HCT116 (cell line): ENCODE results near the gene FSD1. TPM values are rescaled to one million over a fixed set of nuclear protein-coding genes. Genes with fewer than 3 reads are reported as not detected.

Source experiments
- ATAC-seq: fragments of 200-7000 bp; cut with Tn5 transposase; 2 replicates; pipeline ENCODE4 v1.9.1; 2020; ENCODE audit warnings: mild to moderate bottlenecking, moderate library complexity
- BruUV-seq: library from RNA; stranded (reverse); fragments of 400-500 nt; replicated peaks from 2 replicates; lab custom pipeline; 2021; lab: Mats Ljungman, UMichigan
- CTCF ChIA-PET: fragments of 300-600 bp; sonication (Branson Sonifier 250); formaldehyde crosslinking; loops from one replicate; lab custom pipeline; 2021; ENCODE audit warnings: antibody characterized with exemption; lab: Charles Lee
- POLR2A ChIA-PET: fragments of 300-600, 350-600 bp; sonication (Branson Sonifier 250); formaldehyde crosslinking; loops from one replicate; lab custom pipeline; 2021; ENCODE audit warnings: antibody characterized with exemption; lab: Charles Lee
- RAD21 ChIA-PET, 2 experiments: fragments of 300-600 bp; sonication (Branson Sonifier 250); formaldehyde crosslinking; loops; one replicate each; lab custom pipeline; 2023; ENCODE audit warnings: low total read pairs in 2 of 2; ENCODE audit not compliant: uncharacterized antibody in 2 of 2, unreplicated experiment in 2 of 2, low non-redundant PET in 1 of 2; lab: Charles Lee
- DNase-seq: peaks from one replicate; pipeline ENCODE4 v3.0.0-alpha.2; 2010; ENCODE audit warnings: low read depth, low spot score
- H2AFZ ChIP-seq: fragments of 200-600 bp; shearing (Covaris generic), sonication (generic); 2 replicates; pipeline ENCODE4 v1.6.1; 2017; ENCODE audit warnings: low read depth, mixed run types, mixed read lengths, antibody characterized with exemption, low read length; ENCODE audit not compliant: poor library complexity, severe bottlenecking
- H3K27ac ChIP-seq: 2 replicates; pipeline ENCODE4 v1.5.1; 2012; ENCODE audit warnings: low read depth, low read length
- H3K27me3 ChIP-seq: fragments of 200-600 bp; sonication (generic); 2 replicates; pipeline ENCODE4 v1.6.1; 2016; ENCODE audit warnings: mixed run types, low read length, mixed read lengths; ENCODE audit not compliant: insufficient read depth
- H3K36me3 ChIP-seq, 2 experiments: fragments of 200-500 bp in 1 of 2; fragments of 200-600 bp in 1 of 2; sonication (Bioruptor generic) in 1 of 2; sonication (generic) in 1 of 2; 2 replicates each; pipeline versions ENCODE4 v1.5.1 to v1.6.1; 2014 to 2016; ENCODE audit warnings: low read length in 2 of 2, inconsistent platforms in 1 of 2, mixed read lengths in 1 of 2, mixed run types in 1 of 2; ENCODE audit not compliant: insufficient read depth in 2 of 2, control insufficient read depth in 1 of 2
- H3K4me1 ChIP-seq, 2 experiments: fragments of 200-600 bp in 1 of 2; sonication (generic) in 1 of 2; 2 replicates each; pipeline versions ENCODE4 v1.5.1 to v1.6.1; 2012 to 2017; ENCODE audit warnings: low read length in 2 of 2, inconsistent platforms in 1 of 2, mild to moderate bottlenecking in 1 of 2, mixed read lengths in 1 of 2, mixed run types in 1 of 2, moderate library complexity in 1 of 2; ENCODE audit not compliant: insufficient read depth in 2 of 2, control insufficient read depth in 1 of 2
- H3K4me2 ChIP-seq: fragments of 200-600 bp; sonication (generic); 2 replicates; pipeline ENCODE4 v1.6.1; 2017; ENCODE audit warnings: mixed run types, low read length, mixed read lengths
- H3K4me3 ChIP-seq, 2 experiments: fragments of 200-600 bp in 1 of 2; sonication (generic) in 1 of 2; replicated peaks in 1 of 2; 2 replicates each; pipeline ENCODE4 v1.5.1; 2011 to 2016; ENCODE audit warnings: low read length in 2 of 2, control low read depth in 1 of 2, low read depth in 1 of 2, mild to moderate bottlenecking in 1 of 2, mixed read lengths in 1 of 2, mixed run types in 1 of 2
- H3K79me2 ChIP-seq: fragments of 200-600 bp; sonication (generic); 2 replicates; pipeline ENCODE4 v1.6.1; 2017; ENCODE audit warnings: mild to moderate bottlenecking, mixed run types, low read length, moderate library complexity, mixed read lengths; ENCODE audit not compliant: insufficient read depth
- H3K9ac ChIP-seq: fragments of 200-600 bp; sonication (generic); 2 replicates; pipeline ENCODE4 v1.6.1; 2016; ENCODE audit warnings: low read length, mixed read lengths
- H3K9me2 ChIP-seq: fragments of 200-600 bp; sonication (generic), shearing (Covaris generic); 2 replicates; pipeline ENCODE4 v1.6.1; 2017; ENCODE audit warnings: mixed run types, mild to moderate bottlenecking, moderate library complexity; ENCODE audit not compliant: insufficient read depth
- H3K9me3 ChIP-seq, 2 experiments: fragments of 200-500 bp in 1 of 2; fragments of 200-600 bp in 1 of 2; sonication (Bioruptor generic) in 1 of 2; sonication (generic) in 1 of 2; 2 replicates each; pipeline ENCODE4 v1.6.1; 2014 to 2017; ENCODE audit warnings: low read length in 2 of 2, mixed read lengths in 2 of 2, inconsistent platforms in 1 of 2, low read depth in 1 of 2, mild to moderate bottlenecking in 1 of 2, mixed run types in 1 of 2, moderate library complexity in 1 of 2; ENCODE audit not compliant: control insufficient read depth in 1 of 2, insufficient read depth in 1 of 2
- H4K20me1 ChIP-seq: fragments of 200-600 bp; sonication (generic), shearing (Covaris generic); 2 replicates; pipeline ENCODE4 v1.6.1; 2017; ENCODE audit warnings: mixed run types, mild to moderate bottlenecking, moderate library complexity; ENCODE audit not compliant: insufficient read depth
- ATF3 ChIP-seq: IDR thresholded peaks from 2 replicates; pipeline ENCODE4 v1.6.1; 2012
- CEBPB ChIP-seq: IDR thresholded peaks from 2 replicates; pipeline ENCODE4 v1.6.1; 2012; ENCODE audit warnings: low read depth
- CTCF ChIP-seq, 3 experiments: fragments of 200-600 bp in 1 of 3; sonication (generic) in 1 of 3; IDR thresholded peaks in 2 of 3; conservative IDR thresholded peaks in 1 of 3; 2 replicates each; pipeline ENCODE4 v1.5.1; 2012 to 2017; ENCODE audit warnings: low read depth in 2 of 3, low read length in 2 of 3, antibody characterized with exemption in 1 of 3, borderline replicate concordance in 1 of 3, control low read depth in 1 of 3, mild to moderate bottlenecking in 1 of 3, mixed read lengths in 1 of 3, mixed run types in 1 of 3, moderate library complexity in 1 of 3; ENCODE audit not compliant: insufficient read depth in 1 of 3
- ELF1 ChIP-seq: IDR thresholded peaks from 2 replicates; pipeline ENCODE4 v1.6.1; 2012; ENCODE audit warnings: low read depth, borderline replicate concordance
- EZH2 ChIP-seq: fragments of 200-600 bp; sonication (generic); IDR thresholded peaks from 2 replicates; pipeline ENCODE4 v1.6.1; 2017; ENCODE audit warnings: antibody characterized with exemption, mixed run types
- EZH2phosphoT487 ChIP-seq: fragments of 200-600 bp; IDR thresholded peaks from 2 replicates; pipeline ENCODE4 v1.6.1; 2018; ENCODE audit warnings: antibody characterized with exemption, borderline replicate concordance
- FOSL1 ChIP-seq: IDR thresholded peaks from 2 replicates; pipeline ENCODE4 v1.6.1; 2012; ENCODE audit warnings: low read depth
- JUND ChIP-seq: IDR thresholded peaks from 2 replicates; pipeline ENCODE4 v1.6.1; 2012
- MAX ChIP-seq: IDR thresholded peaks from 2 replicates; pipeline ENCODE4 v1.6.1; 2012
- POLR2AphosphoS5 ChIP-seq: IDR thresholded peaks from 2 replicates; pipeline ENCODE4 v1.6.1; 2011; ENCODE audit warnings: mild to moderate bottlenecking, low read depth, low read length, moderate library complexity
- RAD21 ChIP-seq: IDR thresholded peaks from 2 replicates; pipeline ENCODE4 v1.6.1; 2012; ENCODE audit warnings: low read depth, mild to moderate bottlenecking
- REST ChIP-seq: IDR thresholded peaks from 2 replicates; pipeline ENCODE4 v1.6.1; 2012; ENCODE audit warnings: low read depth
- SP1 ChIP-seq: IDR thresholded peaks from 2 replicates; pipeline ENCODE4 v1.6.1; 2012; ENCODE audit warnings: low read depth
- YY1 ChIP-seq: IDR thresholded peaks from 2 replicates; pipeline ENCODE4 v1.6.1; 2011; ENCODE audit warnings: low read length, low read depth, moderate library complexity, mild to moderate bottlenecking; ENCODE audit not compliant: insufficient replicate concordance; ENCODE audit errors: extremely low read depth
- ZFX ChIP-seq: fragments of 450-650 bp; IDR thresholded peaks from 2 replicates; pipeline ENCODE4 v1.6.1; 2017
- ZNF274 ChIP-seq: fragments of 200-500 bp; sonication (Bioruptor generic); IDR thresholded peaks from 2 replicates; pipeline ENCODE4 v1.6.1; 2014; ENCODE audit warnings: mild to moderate bottlenecking, low read depth, low read length, inconsistent platforms
- intact Hi-C: fragments of 100-400 bp; cut with micrococcal nuclease; formaldehyde crosslinking; loops from 2 replicates; pipeline ENCODE4 v1.10.0; 2022
- total RNA-seq: library from RNA; stranded (reverse); gene quantifications from one replicate; pipeline ENCODE4 v1.2.1, GENCODE V29; 2021; ENCODE audit not compliant: unreplicated experiment

Gene FSD1
- total RNA-seq, 1 experiment from 2014 or later: 20.1 TPM

- peaks cover 50% of the 10 kb centered on the region for H3K79me2 ChIP-seq
- no TSS peak for BruUV-seq
- POLR2A ChIA-PET: no interaction called here
Measured at GRCh38 chr19:4367336-4367723, 62.9 kb downstream of the FSD1 start.

More at GRCh38 chr19:4367336-4367723, 62.9 kb downstream of the FSD1 start:
- Histone ChIP-seq H3K27ac (no peak overlapping the region; the same call in 1 of the 2 replicates), H3K4me1 (peaks cover 0 to 25% of the 10 kb centered on the region in 2 experiments; a peak in 2 of 4 replicates), H3K36me3 (peaks cover under 1 to 3% of the 10 kb centered on the region in 2 experiments; a peak in 1 of 4 replicates), H3K9ac (no peak overlapping the region), H3K9me3 (no peaks in the 10 kb centered on the region), H3K9me2 (no peaks in the 10 kb centered on the region), H4K20me1 (no peaks in the 10 kb centered on the region), H2AFZ (no peak overlapping the region), H3K4me2 (no peak overlapping the region), H3K4me3 (no peak overlapping the region), H3K27me3 (no peaks in the 10 kb centered on the region)
- DNase-seq (no peak), ATAC-seq (no peak)
- intact Hi-C loops: no loop called here
- RAD21 ChIA-PET: no interaction called here
- CTCF ChIA-PET: no interaction called here
- TF ChIP-seq ZFX (no peak), ELF1 (no peak), FOSL1 (no peak), JUND (no peak), ZNF274 (no peak), MAX (no peak), REST (no peak), POLR2AphosphoS5 (no peak), EZH2 (no peak), RAD21 (no peak), CTCF (IDR thresholded peaks at IDR 0.05 in 2 of 3, conservative IDR thresholded peaks at IDR 0.05 in 1 of 3; ENCODE audit: borderline replicate concordance in 1 of 3, insufficient read depth in 1 of 3, low read depth in 2 of 3, low read length in 2 of 3) (no peak), EZH2phosphoT487 (no peak), SP1 (no peak), ATF3 (no peak), YY1 (no peak), CEBPB (no peak)
